Measurements from ENCODE around the gene HIRIP3.

The HIRIP3 gene

GRCh38 chr16:29986231-29986630 is 9.2 kb downstream of the HIRIP3 start:
- in situ Hi-C loops (cut with MboI; ENCODE audit: low sequenced_read_pairs): no loop called here

- in situ Hi-C loops (cut with MboI; ENCODE audit: low sequenced_read_pairs): no loop called here
Observed at GRCh38 chr16:29985271-29985811, 10.1 kb downstream of the HIRIP3 start.

GRCh38 chr16:29984764-29985147 is 10.7 kb downstream of the HIRIP3 start:
- in situ Hi-C loops (cut with MboI; ENCODE audit: low sequenced_read_pairs): no loop called here

- in situ Hi-C loops (cut with MboI; ENCODE audit: low sequenced_read_pairs): no loop called here
Observed at GRCh38 chr16:29984137-29984763, 11.2 kb downstream of the HIRIP3 start.

- in situ Hi-C loops (cut with MboI; ENCODE audit: low sequenced_read_pairs): no loop called here
Observed at GRCh38 chr16:29983420-29984136, 11.8 kb downstream of the HIRIP3 start.

- in situ Hi-C loops (cut with MboI; ENCODE audit: low sequenced_read_pairs): no loop called here
Observed at GRCh38 chr16:29982560-29983419, 12.6 kb downstream of the HIRIP3 start.

GRCh38 chr16:29978564-29979270 is 16.7 kb downstream of the HIRIP3 start:
- in situ Hi-C loops (cut with MboI; ENCODE audit: low sequenced_read_pairs): no loop called here

- in situ Hi-C loops (cut with MboI; ENCODE audit: low sequenced_read_pairs): no loop called here
Observed at GRCh38 chr16:29978081-29978480, 17.3 kb downstream of the HIRIP3 start.

- in situ Hi-C loops (cut with MboI; ENCODE audit: low sequenced_read_pairs): no loop called here
Observed at GRCh38 chr16:29977063-29977825, 18.2 kb downstream of the HIRIP3 start.

- in situ Hi-C loops (cut with MboI; ENCODE audit: low sequenced_read_pairs): no loop called here
Observed at GRCh38 chr16:29975811-29976511, 19.5 kb downstream of the HIRIP3 start.

GRCh38 chr16:29975134-29975538 is 20.3 kb downstream of the HIRIP3 start:
- in situ Hi-C loops (cut with MboI; ENCODE audit: low sequenced_read_pairs): no loop called here

- in situ Hi-C loops (cut with MboI; ENCODE audit: low sequenced_read_pairs): no loop called here
Observed at GRCh38 chr16:29974291-29975133, 20.9 kb downstream of the HIRIP3 start.

- in situ Hi-C loops (cut with MboI; ENCODE audit: low sequenced_read_pairs): no loop called here
Observed at GRCh38 chr16:29973384-29974246, 21.8 kb downstream of the HIRIP3 start, which contains the start of gene TAOK2. TAOK2 (plus strand) TSS chr16:29973868; CDS start chr16:29977773, 3,905 bp downstream.

GRCh38 chr16:29972992-29973383 is 22.4 kb downstream of the HIRIP3 start:
- in situ Hi-C loops (cut with MboI; ENCODE audit: low sequenced_read_pairs): no loop called here

GRCh38 chr16:29972500-29972899 is 22.9 kb downstream of the HIRIP3 start:
- in situ Hi-C loops (cut with MboI; ENCODE audit: low sequenced_read_pairs): no loop called here

GRCh38 chr16:29971304-29971703 is 24.1 kb downstream of the HIRIP3 start:
- in situ Hi-C loops (cut with MboI; ENCODE audit: low sequenced_read_pairs): no loop called here

GRCh38 chr16:29968205-29968604 is 27.2 kb downstream of the HIRIP3 start:
- in situ Hi-C loops (cut with MboI; ENCODE audit: low sequenced_read_pairs): no loop called here

All from HL-60/S4 treated with retinoic acid at 250 ng/mL for 4 days and 3 days (cell line).